DMS79 treated with DMSO at 0.1 percent for 48 hours (cell line): ENCODE data around the gene PFN3.
"Not testable (repeated sequence)": the region's sequence is repeated elsewhere in the genome, so short reads cannot be mapped to it uniquely, and the experiment has no call there.

Experiments used
- DNase-seq: peaks from one replicate; lab custom pipeline; 2025; lab: John Stamatoyannopoulos, UW

PFN3 gene

GRCh38 chr5:177425801-177426565, 25.5 kb upstream of the PFN3 start:
- DNase-seq = peak; percentile 96

DNA sequence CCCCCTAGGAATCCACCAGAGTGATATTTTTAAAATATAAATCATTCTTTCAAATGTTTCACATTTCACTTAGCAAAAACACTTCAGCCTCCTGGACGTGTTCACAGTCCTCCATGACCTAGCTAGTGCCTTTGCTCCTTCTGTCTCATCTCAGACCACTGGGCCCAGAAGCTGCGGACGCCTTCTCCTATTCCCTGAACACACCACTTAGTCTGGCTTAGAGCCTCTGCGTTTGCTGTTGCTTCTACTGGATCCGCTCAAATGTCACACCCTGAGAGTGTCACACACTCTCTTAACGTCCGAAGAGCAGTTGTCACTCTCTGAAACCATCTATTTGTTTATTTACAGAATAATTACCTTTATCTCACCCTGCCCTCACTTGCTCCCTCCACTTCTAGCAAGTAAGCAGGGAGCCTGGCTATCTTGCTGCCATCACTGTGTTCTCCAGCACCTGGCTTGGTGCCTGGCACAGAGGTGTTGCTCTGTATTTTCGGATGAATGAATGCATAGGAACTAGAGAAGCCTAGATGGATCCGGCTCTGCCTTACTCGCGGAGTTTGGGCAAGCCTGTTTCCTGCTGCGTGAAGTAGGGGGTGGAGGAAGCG, 24.8 kb upstream of the PFN3 start:
- no peak for DNase-seq

- no peak for DNase-seq
Measured at GRCh38 chr5:177423671-177424070, 23.2 kb upstream of the PFN3 start.

- no peak for DNase-seq
Measured at GRCh38 chr5:177421062-177421798, 20.8 kb upstream of the PFN3 start.

DNA sequence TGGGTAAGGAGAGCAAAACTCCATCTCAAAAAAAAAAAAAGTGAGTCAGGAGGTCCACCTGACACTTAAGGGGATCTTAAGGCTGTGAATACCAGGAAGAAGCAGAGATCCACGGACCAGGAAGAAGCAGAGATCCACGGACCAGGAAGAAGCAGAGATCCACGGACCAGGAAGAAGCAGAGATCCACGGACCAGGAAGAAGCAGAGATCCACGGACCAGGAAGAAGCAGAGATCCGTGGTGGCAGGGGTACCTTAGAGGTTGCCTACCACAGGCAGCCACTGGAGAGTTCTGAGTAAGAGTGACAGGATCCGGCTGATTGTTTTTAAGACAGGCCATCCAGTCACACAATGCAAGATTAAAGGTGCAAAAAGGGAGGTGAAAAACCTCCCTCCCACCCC, 20.0 kb upstream of the PFN3 start:
- not testable (repeated sequence) for DNase-seq

DNA sequence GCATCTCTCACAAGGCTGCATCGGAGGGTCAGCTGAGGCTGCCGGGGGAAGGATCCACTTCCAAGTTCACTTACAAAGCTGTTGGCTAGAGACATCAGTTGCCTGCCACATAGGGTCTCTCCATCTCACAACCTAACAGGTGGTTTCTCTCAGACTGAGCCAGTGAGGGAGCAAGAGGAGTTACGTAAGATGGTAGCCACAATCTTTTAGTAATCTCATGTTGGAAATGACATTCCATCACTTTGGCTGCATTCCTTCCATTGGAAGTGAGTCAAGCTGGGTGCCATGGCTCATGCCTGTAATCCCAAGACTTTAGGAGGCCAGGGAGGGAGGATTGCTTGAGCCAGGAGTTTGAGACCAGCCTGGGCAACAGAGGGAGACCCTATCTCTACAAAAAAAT, 18.6 kb upstream of the PFN3 start:
- DNase-seq = no peak

GRCh38 chr5:177417081-177417480, 16.6 kb upstream of the PFN3 start:
- DNase-seq = not testable (repeated sequence)

GRCh38 chr5:177414481-177414880, 14.0 kb upstream of the PFN3 start:
- DNase-seq = no peak

DNA sequence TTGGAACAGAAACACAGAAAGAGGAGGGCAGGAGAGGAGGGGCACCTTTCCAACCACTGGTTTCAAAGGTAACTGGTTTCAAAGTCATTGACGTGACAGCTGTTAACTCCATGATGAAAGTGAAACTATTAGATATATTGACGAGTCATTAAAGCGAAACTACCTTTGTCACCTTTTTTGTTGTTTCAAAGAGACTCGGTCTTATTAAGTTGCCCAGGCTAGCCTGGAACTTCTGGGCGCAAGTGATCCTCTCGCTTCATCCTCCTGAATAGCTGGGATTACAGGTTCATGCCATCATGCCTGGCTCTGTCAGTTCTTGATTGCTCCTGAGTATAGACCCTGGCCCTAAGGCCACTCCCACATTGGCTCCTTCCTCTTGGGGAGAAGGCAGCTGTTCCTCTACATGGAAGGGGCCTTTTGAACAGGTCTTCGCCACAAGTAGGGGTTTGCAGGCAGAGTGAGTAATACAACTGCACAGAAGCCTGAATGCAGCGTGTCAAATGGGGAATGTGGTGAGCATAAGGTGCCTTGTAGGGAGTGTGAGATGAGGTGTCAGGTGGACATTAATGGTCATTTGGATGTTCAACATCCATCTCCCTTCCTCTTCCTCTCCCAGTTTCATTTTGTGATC, 12.3 kb upstream of the PFN3 start:
- no peak for DNase-seq

- DNase-seq = no peak
Measured at GRCh38 chr5:177410575-177410974, 10.1 kb upstream of the PFN3 start.

DNA sequence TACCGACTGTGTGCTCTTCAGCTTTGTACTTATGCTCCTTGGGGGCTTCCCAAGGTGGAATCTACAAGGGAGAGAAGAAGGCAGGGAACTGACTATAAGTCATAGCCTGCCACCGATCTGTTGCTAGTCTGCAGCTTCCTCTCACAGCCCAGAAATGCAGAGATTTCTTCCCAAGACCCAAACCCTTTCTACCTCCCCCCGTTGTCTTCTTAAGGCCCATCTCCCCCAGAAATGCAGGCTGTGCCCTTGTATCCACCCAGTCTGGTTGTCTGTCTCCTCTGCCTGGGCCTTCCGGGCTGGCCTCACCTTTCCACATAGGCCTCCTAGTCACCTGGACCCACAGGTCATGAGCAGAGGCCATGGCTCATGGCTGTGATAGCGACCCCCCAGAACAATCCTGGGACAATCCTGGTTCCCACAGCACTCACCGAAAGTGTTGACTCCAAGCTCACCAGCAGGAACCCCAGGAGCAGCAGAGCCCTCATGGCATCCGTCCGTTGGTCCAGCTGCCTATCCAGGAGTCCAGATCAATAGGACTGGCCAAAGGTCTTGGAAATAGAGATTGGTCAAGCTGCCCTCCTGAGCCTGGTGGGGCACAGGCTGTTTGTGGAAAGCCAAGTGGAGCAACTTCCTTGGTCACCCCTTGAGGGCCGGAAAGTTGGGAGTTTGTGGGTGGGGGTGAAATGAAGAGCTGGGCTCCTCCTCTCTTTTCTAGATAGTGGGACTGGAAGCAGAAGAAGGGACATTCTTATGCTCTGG, 8.8 kb upstream of the PFN3 start, which contains the start of gene F12:
F12 (minus strand) TSS at position 522 of the 759 bp plus-strand sequence; CDS start at position 485, 37 bp downstream.
- DNase-seq = no peak

- no peak for DNase-seq
Measured at GRCh38 chr5:177405805-177406204, 5.3 kb upstream of the PFN3 start.

DNA sequence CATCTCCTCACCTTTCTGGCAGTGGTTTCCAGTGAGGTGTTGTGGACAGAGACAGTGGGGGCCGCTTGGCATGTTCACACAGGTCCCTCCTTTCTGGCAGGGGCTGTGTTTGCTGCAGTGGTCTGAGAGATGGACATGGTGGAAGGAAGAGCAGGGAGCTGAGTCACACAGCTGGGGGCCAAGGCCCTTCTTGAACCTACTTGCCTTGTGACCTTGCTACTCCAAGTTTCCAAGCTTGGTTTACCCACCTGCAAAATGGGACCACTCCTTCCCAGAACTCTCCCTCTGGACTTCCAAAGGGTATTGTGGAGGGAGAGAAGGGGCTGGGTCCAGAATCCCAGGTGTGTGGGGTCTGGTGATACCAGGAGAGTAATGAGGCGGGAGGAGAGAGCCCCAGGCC, 4.9 kb upstream of the PFN3 start:
- DNase-seq = no peak

GRCh38 chr5:177404641-177405179, 4.2 kb upstream of the PFN3 start:
- DNase-seq = no peak

GRCh38 chr5:177403792-177404640, 3.6 kb upstream of the PFN3 start:
- DNase-seq = peak; percentile 20

- peak; percentile 27 for DNase-seq
Measured at GRCh38 chr5:177403102-177403791, 2.8 kb upstream of the PFN3 start.

GRCh38 chr5:177402271-177403043, 2.0 kb upstream of the PFN3 start:
- DNase-seq = peak; percentile 78

- DNase-seq = no peak
Measured at GRCh38 chr5:177397875-177398390, 2.5 kb downstream of the PFN3 start.

GRCh38 chr5:177396807-177397206, 3.7 kb downstream of the PFN3 start:
- no peak for DNase-seq
